Measurements from ENCODE around the gene CUEDC1.

GRCh38 chr17:57940231-57940630 is 15.0 kb downstream of the CUEDC1 start:
- TF ChIP-seq POLR2AphosphoS5 (IDR thresholded peaks at IDR 0.05; ENCODE audit: low read depth, low read length) (no peak), POLR2A (IDR thresholded peaks at IDR 0.05; ENCODE audit: low read depth, low read length) (no peak)

Measured in GM12892 (cell line).